ENCODE data around the gene RUFY1.
A peak's percentile ranks its signal among the peaks of the same experiment; 100 is the strongest.

RUFY1 gene

GRCh38 chr5:179605026-179605833 is 54.9 kb downstream of the RUFY1 start:
- no peak for DNase-seq

GRCh38 chr5:179606071-179606909 is 55.9 kb downstream of the RUFY1 start:
- DNase-seq, result no peak

GRCh38 chr5:179606910-179607159 is 56.5 kb downstream of the RUFY1 start:
- no peak for DNase-seq

- peak; percentile 27 for DNase-seq
Measured at GRCh38 chr5:179607160-179607931, 57.0 kb downstream of the RUFY1 start.

- peak; percentile 65 for DNase-seq
Measured at GRCh38 chr5:179608131-179608581, 57.8 kb downstream of the RUFY1 start.

GRCh38 chr5:179609834-179610108 is 59.4 kb downstream of the RUFY1 start:
- peak; percentile 27 for DNase-seq

GRCh38 chr5:179610109-179610902 is 60.0 kb downstream of the RUFY1 start:
- no peak for DNase-seq

- DNase-seq, result peak; percentile 29
Measured at GRCh38 chr5:179610903-179611265, 60.5 kb downstream of the RUFY1 start.

- DNase-seq, result peak; percentile 55
Measured at GRCh38 chr5:179612577-179613459, 62.5 kb downstream of the RUFY1 start.

- no peak for DNase-seq
Measured at GRCh38 chr5:179613460-179614071, 63.2 kb downstream of the RUFY1 start.

GRCh38 chr5:179614745-179615144 is 64.4 kb downstream of the RUFY1 start:
- no peak for DNase-seq

- no peak for DNase-seq
Measured at GRCh38 chr5:179615203-179615602, 64.8 kb downstream of the RUFY1 start.

- no peak for DNase-seq
Measured at GRCh38 chr5:179616002-179616594, 65.7 kb downstream of the RUFY1 start.

GRCh38 chr5:179617930-179618329 is 67.6 kb downstream of the RUFY1 start:
- no peak for DNase-seq

GRCh38 chr5:179618923-179619554 is 68.7 kb downstream of the RUFY1 start:
- no peak for DNase-seq

- DNase-seq, result no peak
Measured at GRCh38 chr5:179619776-179620175, 69.4 kb downstream of the RUFY1 start.

GRCh38 chr5:179620293-179620692 is 69.9 kb downstream of the RUFY1 start:
- peak; percentile 28 for DNase-seq

GRCh38 chr5:179620703-179621350 is 70.5 kb downstream of the RUFY1 start:
- peak; percentile 54 for DNase-seq

- peak; percentile 34 for DNase-seq
Measured at GRCh38 chr5:179621551-179622214, 71.3 kb downstream of the RUFY1 start.
